Kidney (tissue), 14 donors: ENCODE results near the gene MIDN. TPM values are rescaled to one million over a fixed set of nuclear protein-coding genes. Genes with fewer than 3 reads are reported as not detected.

Source experiments
- DNase-seq, 5 donors: peaks; one replicate each; pipeline ENCODE4 v3.0.0-alpha.2; 2013 to 2020
- FAIRE-seq: peaks from 2 replicates; lab custom pipeline; 2012; peaks lifted over from hg19 to GRCh38; lab: Jason Lieb, UNC
- H3K27ac ChIP-seq, 2 donors: one replicate each; pipeline ENCODE4 v1.7.0; 2013; ENCODE audit warnings: low read depth in 2 of 2, low read length in 2 of 2, inconsistent platforms in 1 of 2
- H3K27me3 ChIP-seq: one replicate; pipeline ENCODE4 v1.7.1; 2013; ENCODE audit warnings: low read length, inconsistent platforms; ENCODE audit not compliant: control insufficient read depth, insufficient read depth
- H3K36me3 ChIP-seq, 3 donors: one replicate each; pipeline versions ENCODE4 v1.7.0 to v1.7.1; 2013; ENCODE audit warnings: low read length in 3 of 3, control low read depth in 1 of 3, inconsistent platforms in 1 of 3; ENCODE audit not compliant: insufficient read depth in 3 of 3, control insufficient read depth in 2 of 3
- H3K4me1 ChIP-seq, 3 donors: one replicate each; pipeline versions ENCODE4 v1.7.0 to v1.7.1; 2013; ENCODE audit warnings: low read length in 3 of 3, inconsistent platforms in 1 of 3, low read depth in 1 of 3; ENCODE audit not compliant: control insufficient read depth in 2 of 3, insufficient read depth in 2 of 3
- H3K4me3 ChIP-seq, 3 donors: one replicate each; pipeline versions ENCODE4 v1.7.0 to v1.8.1; 2013; ENCODE audit warnings: low read length in 3 of 3, control low read depth in 1 of 3, inconsistent platforms in 1 of 3
- H3K9ac ChIP-seq, 3 donors: one replicate each; pipeline versions ENCODE4 v1.7.0 to v1.7.1; 2013; ENCODE audit warnings: low read length in 3 of 3, control low read depth in 1 of 3, inconsistent platforms in 1 of 3
- H3K9me3 ChIP-seq, 3 donors: one replicate each; pipeline versions ENCODE4 v1.7.0 to v1.7.1; 2013; ENCODE audit warnings: low read length in 3 of 3, control low read depth in 1 of 3, inconsistent platforms in 1 of 3; ENCODE audit not compliant: control insufficient read depth in 2 of 3, insufficient read depth in 1 of 3
- CTCF ChIP-seq: IDR thresholded peaks from 3 replicates; pipeline ENCODE4 v1.5.1; 2012; ENCODE audit warnings: mild to moderate bottlenecking, moderate library complexity, borderline replicate concordance; ENCODE audit not compliant: insufficient read depth; ENCODE audit errors: extremely low read depth
- intact Hi-C: fragments of 100-400 bp; cut with DNase I; formaldehyde crosslinking; loops from one replicate; pipeline ENCODE4 v1.11.1; 2022
- polyA plus RNA-seq: library from polyadenylated mRNA; stranded (reverse); fragments of 350-450 nt; fragmentation: Illumina TruSeq; extraction: RNeasy Lipid Tissue Mini Kit (QIAGEN cat#74804); gene quantifications from one replicate; pipeline ENCODE4 v1.2.3, GENCODE V29; 2014; ENCODE audit warnings: low read depth, low replicate concordance; ENCODE audit not compliant: insufficient read depth
- total RNA-seq: library from RNA; stranded (reverse); fragmentation: NEBNext Ultra II Directional; extraction: Animal tissue kit (Norgen Biotek cat#: 25700); gene quantifications from one replicate; pipeline ENCODE4 v1.2.1, GENCODE V29; 2021
- donor health status: control.
- donor health status: control.
- donor health status: control.
- donor health status: control.
- donor health status: control.
- donor health status: DM: yes; HTN: yes; CAD: no.
- donor health status: Normal renal cell carcinoma (clear cell type).

The MIDN gene
- total and polyA plus RNA-seq, 2 donors from 2014 or later, result 21.3 to 205 TPM

DNA sequence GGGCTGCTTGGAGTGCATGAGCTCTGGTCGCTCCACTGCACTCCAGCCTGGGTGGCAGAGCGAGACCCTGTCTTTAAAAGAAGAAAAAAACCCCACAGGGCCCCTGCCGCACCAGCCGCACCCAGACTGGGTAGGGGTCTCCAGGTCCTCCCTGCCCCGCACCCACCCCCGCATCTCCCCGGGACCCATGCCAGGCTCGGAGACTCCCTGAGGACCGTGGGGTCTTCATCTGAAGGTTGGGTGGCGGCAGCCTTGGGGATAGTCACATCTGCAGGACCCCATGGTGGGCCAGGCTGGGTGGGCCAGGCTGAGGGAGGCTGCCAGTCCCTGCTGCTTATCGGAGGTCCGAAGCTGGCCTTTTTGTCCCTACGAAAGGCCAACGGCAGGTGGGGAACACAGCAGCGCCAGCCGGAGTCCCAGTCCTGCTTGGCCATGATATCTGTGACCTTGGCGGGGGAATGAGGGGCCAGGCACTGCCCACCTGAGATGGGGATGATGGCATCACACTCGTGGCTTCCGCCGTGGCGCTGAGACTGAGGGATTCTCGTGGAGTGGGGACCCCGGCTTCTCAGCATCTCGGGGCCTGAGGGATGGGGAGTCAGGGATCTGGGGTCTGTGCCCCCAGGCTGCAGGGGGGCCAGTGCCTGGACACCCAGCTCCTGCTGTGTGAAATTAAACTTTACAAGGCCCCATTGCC, 48.3 kb downstream of the MIDN start:
- H3K27me3 ChIP-seq, result no peaks in the 10 kb centered on the region
- H3K4me1 ChIP-seq, result peaks cover 0 to 3% (median 0%) of the 10 kb centered on the region in 3 donors
- no peak overlapping the region for H3K4me3 ChIP-seq
- intact Hi-C loops, result no loop called here
- no peak overlapping the region for H3K9ac ChIP-seq
- DNase-seq, result peak in 1 of 5 donors; percentile 67
- no peak for TF ChIP-seq CTCF
- H3K36me3 ChIP-seq, result no peaks in the 10 kb centered on the region
- H3K9me3 ChIP-seq, result no peaks in the 10 kb centered on the region
- no peak overlapping the region for H3K27ac ChIP-seq
- no peak for FAIRE-seq

- Histone ChIP-seq H3K27me3 (no peaks in the 10 kb centered on the region), H3K27ac (no peak overlapping the region), H3K9ac (no peak overlapping the region), H3K4me3 (no peak overlapping the region), H3K36me3 (no peaks in the 10 kb centered on the region), H3K4me1 (peaks cover 0 to 3% (median 0%) of the 10 kb centered on the region in 3 donors), H3K9me3 (no peaks in the 10 kb centered on the region)
- intact Hi-C loops, result no loop called here
- TF ChIP-seq CTCF, result no peak
- FAIRE-seq (no peak), DNase-seq (no peak)
Observed at GRCh38 chr19:1298235-1298634, 49.9 kb downstream of the MIDN start.

DNA sequence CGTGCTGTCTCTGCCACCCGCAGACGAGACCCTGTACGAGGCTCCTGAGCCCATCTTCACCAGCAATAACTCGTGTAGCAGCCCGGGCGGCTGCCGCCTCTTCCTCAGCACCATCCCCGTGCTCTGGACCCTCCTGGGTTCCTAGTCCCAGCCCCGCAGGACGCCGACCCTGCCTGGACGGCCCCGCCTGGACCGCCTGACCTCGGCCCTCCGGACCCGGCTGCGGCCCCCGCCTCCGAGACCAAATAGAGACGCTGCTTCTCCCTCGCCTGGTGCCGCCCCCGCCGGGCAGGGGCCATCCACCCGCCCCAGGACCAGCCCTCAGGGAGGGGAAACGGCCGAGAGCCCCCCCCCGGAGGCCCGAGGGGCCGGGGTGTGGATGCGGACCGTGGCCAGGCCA, 51.4 kb downstream of the MIDN start:
- no peaks in the 10 kb centered on the region for H3K36me3 ChIP-seq
- DNase-seq, result peak in 1 of 5 donors; percentile 68
- FAIRE-seq, result no peak
- H3K4me1 ChIP-seq, result peaks cover 0 to 3% (median 0%) of the 10 kb centered on the region in 3 donors
- H3K9me3 ChIP-seq, result no peaks in the 10 kb centered on the region
- no peak overlapping the region for H3K27ac ChIP-seq
- no peak overlapping the region for H3K4me3 ChIP-seq
- intact Hi-C loops, result no loop called here
- H3K27me3 ChIP-seq, result no peaks in the 10 kb centered on the region
- H3K9ac ChIP-seq, result no peak overlapping the region
- no peak for TF ChIP-seq CTCF
